A549 (cell line): ENCODE results near the gene FGFR2. TPM values are rescaled to one million over a fixed set of nuclear protein-coding genes. Genes with fewer than 3 reads are reported as not detected.
"Not testable (repeated sequence)": the region's sequence is repeated elsewhere in the genome, so short reads cannot be mapped to it uniquely, and the experiment has no call there.

Experiments used
- ATAC-seq, 2 experiments: fragments of 200-7000 bp in 1 of 2; fragments of >200 bp in 1 of 2; cut with Nextera tagmentation in 1 of 2; cut with Tn5 transposase in 1 of 2; 3 replicates each; pipeline versions ENCODE4 v1.8.0 to v1.9.1; 2018 to 2020; ENCODE audit warnings: mild to moderate bottlenecking in 1 of 2, moderate library complexity in 1 of 2
- CTCF ChIA-PET: fragments of 300-600 bp; sonication (Branson Sonifier 250); formaldehyde crosslinking; extraction: SDS; loops from one replicate; lab custom pipeline; 2021; ENCODE audit warnings: antibody characterized with exemption, inconsistent platforms; lab: Yijun Ruan, JAX
- POLR2A ChIA-PET: fragments of 350-600 bp; formaldehyde crosslinking; extraction: SDS; loops from one replicate; lab custom pipeline; 2021; ENCODE audit warnings: antibody characterized with exemption, inconsistent platforms; lab: Yijun Ruan, JAX
- DNase-seq, 2 experiments: peaks; one replicate each; pipeline versions ENCODE4 v3.0.0 to v3.0.0-alpha.2; 2011 to 2016; ENCODE audit warnings: low read depth in 1 of 2, low spot score in 1 of 2
- FAIRE-seq: peaks from 2 replicates; lab custom pipeline; 2011; peaks lifted over from hg19 to GRCh38; lab: Jason Lieb, UNC
- H3K27ac ChIP-seq, 2 experiments: fragments of >200 bp; sonication (Bioruptor Twin); formaldehyde crosslinking; 3 replicates each; pipeline ENCODE4 v1.5.1; 2016 to 2017
- H3K4me1 ChIP-seq: fragments of >200 bp; sonication (Bioruptor Twin); formaldehyde crosslinking; 3 replicates; pipeline ENCODE4 v1.6.1; 2016
- H3K4me2 ChIP-seq: fragments of >200 bp; sonication (Bioruptor Twin); formaldehyde crosslinking; 3 replicates; pipeline ENCODE4 v1.6.1; 2016
- H3K4me3 ChIP-seq: fragments of >200 bp; sonication (Bioruptor Twin); formaldehyde crosslinking; 3 replicates; pipeline ENCODE4 v1.5.1; 2016
- H3K9me3 ChIP-seq: fragments of >200 bp; sonication (Bioruptor Twin); formaldehyde crosslinking; 3 replicates; pipeline ENCODE4 v1.6.1; 2016
- BHLHE40 ChIP-seq: IDR thresholded peaks from 2 replicates; pipeline ENCODE4 v1.6.1; 2012; ENCODE audit warnings: low read depth, low read length, inconsistent platforms
- CHD2 ChIP-seq: fragments of 150-350 bp; IDR thresholded peaks from 2 replicates; pipeline ENCODE4 v1.6.1; 2014; ENCODE audit warnings: low read length; ENCODE audit not compliant: partially characterized antibody
- EHF ChIP-seq: fragments of 250-450 bp; sonication (Bioruptor Pico); IDR thresholded peaks from 2 replicates; pipeline ENCODE4 v1.5.0; 2020; ENCODE audit warnings: mild to moderate bottlenecking
- GATA3 ChIP-seq: IDR thresholded peaks from 2 replicates; pipeline ENCODE4 v1.6.1; 2012; ENCODE audit warnings: borderline replicate concordance
- HDAC2 ChIP-seq: fragments of 200-600 bp; sonication (generic); IDR thresholded peaks from 2 replicates; pipeline ENCODE4 v1.6.1; 2016
- HEYL ChIP-seq: fragments of 250-450 bp; sonication (Bioruptor Pico); IDR thresholded peaks from 2 replicates; pipeline ENCODE4 v1.8.0; 2021; ENCODE audit warnings: mild to moderate bottlenecking, moderate library complexity
- JUN ChIP-seq, 2 experiments: fragments of >200 bp; sonication (Bioruptor Twin); formaldehyde crosslinking; IDR thresholded peaks; 2 replicates in 1 of 2; 3 replicates in 1 of 2; pipeline ENCODE4 v1.6.1; 2016 to 2017
- MYC ChIP-seq: IDR thresholded peaks from 2 replicates; pipeline ENCODE4 v1.6.1; 2012; ENCODE audit warnings: mild to moderate bottlenecking, inconsistent platforms, low read length, improper control_type of control experiment, borderline replicate concordance
- POLR2A ChIP-seq: IDR thresholded peaks from 2 replicates; pipeline ENCODE4 v1.6.1; 2012; ENCODE audit warnings: mild to moderate bottlenecking, low read length
- RNF2 ChIP-seq: fragments of 200-600 bp; sonication (generic); IDR thresholded peaks from 2 replicates; pipeline ENCODE4 v1.6.1; 2016; ENCODE audit warnings: low read depth, mild to moderate bottlenecking, antibody characterized with exemption, moderate library complexity, borderline replicate concordance
- SMC3 ChIP-seq: fragments of >200 bp; sonication (Bioruptor Twin); formaldehyde crosslinking; IDR thresholded peaks from 3 replicates; pipeline ENCODE4 v1.6.1; 2018; ENCODE audit warnings: inconsistent platforms
- SREBF2 ChIP-seq: fragments of 450-650 bp; IDR thresholded peaks from 2 replicates; pipeline ENCODE4 v1.6.1; 2014; ENCODE audit warnings: mild to moderate bottlenecking, moderate library complexity
- TFCP2L1 ChIP-seq: fragments of 250-450 bp; sonication (Bioruptor Pico); IDR thresholded peaks from 2 replicates; pipeline ENCODE4 v1.5.0; 2021; ENCODE audit warnings: mild to moderate bottlenecking
- WGBS: methylation state at CpG from one replicate; pipeline ENCODE4 v1.1.6; 2017; ENCODE audit errors: missing lambda C conversion rate; 5-methylcytosine and 5-hydroxymethylcytosine counted together
- polyA plus RNA-seq, 4 experiments: library from polyadenylated mRNA; depleted of rRNA in 3 of 4; stranded (reverse); fragments of >200 nt; fragmentation: RNase III in 1 of 4; extraction: RNeasy Plus Mini Kit Qiagen cat#74134 plus additional on column Dnase treatment in 1 of 4; gene quantifications; 2 replicates in 3 of 4; 3 replicates in 1 of 4; pipeline ENCODE4 v1.2.3, GENCODE V29; 2011 to 2017
- TF ChIP-seq, protein P1 (sequence below): fragments of >200 bp; sonication (Bioruptor Twin); formaldehyde crosslinking; IDR thresholded peaks from 2 replicates; pipeline ENCODE4 v1.6.1; 2016
- TF ChIP-seq, protein P2 (sequence below): fragments of >200 bp; sonication (Bioruptor Twin); formaldehyde crosslinking; IDR thresholded peaks from 3 replicates; pipeline ENCODE4 v1.5.1; 2016

FGFR2 gene
- polyA plus RNA-seq, 2 of the 4 experiments (the other 2 are of a cell fraction), result 0.16 to 0.22 TPM

DNA sequence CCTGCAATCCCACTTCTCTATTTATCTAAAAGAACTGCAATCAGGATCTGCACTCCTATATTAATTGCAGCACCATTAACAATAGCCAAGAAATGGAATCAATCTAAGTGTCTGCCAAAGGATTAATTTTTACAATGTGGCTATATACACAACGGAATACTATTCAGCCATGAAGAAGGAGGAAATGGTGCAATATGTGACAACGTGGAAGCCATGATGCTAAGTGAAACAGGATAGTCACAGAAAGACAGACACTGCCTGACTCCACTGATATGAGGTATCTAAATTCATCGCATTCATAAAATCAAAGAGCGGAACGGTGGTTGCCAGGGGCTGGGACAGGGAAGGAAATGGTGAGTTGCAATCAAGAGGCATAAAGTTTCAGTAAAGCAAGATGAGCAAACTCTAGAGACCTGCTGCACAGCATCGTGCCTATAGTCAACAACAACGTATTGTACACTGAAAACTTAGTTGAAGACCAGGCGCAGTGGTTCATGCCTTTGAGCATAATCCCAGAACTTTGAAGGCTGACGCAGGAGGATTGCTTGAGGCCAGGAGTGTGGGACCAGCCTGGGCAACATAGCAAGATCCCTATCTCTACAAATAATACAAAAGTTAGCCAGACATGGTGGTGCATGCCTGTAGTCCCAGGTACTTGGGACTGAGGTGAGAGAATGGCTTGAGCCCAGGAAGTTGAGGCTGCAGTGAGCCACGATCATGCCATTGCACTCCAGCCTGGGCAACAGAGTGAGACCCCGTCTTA, 76.3 kb downstream of the FGFR2 start:
- no peak for ATAC-seq
- Histone ChIP-seq H3K9me3 (no peaks in the 10 kb centered on the region), H3K4me1 (no peaks in the 10 kb centered on the region), H3K4me3 (no peak overlapping the region), H3K4me2 (no peak overlapping the region), H3K27ac (no peak overlapping the region)
- 37% methylated on average over 11 of the region's 11 CpGs for whole genome bisulfite sequencing
- TF ChIP-seq SMC3, result no peak
- POLR2A ChIA-PET, result no interaction called here
- no peak for DNase-seq
- CTCF ChIA-PET, result interaction anchor here (0.6 kb wide), 1 partner anchor 87 kb away, joined by 3 read pairs; no protein-coding TSS in a partner anchor
- no peak for FAIRE-seq

DNA sequence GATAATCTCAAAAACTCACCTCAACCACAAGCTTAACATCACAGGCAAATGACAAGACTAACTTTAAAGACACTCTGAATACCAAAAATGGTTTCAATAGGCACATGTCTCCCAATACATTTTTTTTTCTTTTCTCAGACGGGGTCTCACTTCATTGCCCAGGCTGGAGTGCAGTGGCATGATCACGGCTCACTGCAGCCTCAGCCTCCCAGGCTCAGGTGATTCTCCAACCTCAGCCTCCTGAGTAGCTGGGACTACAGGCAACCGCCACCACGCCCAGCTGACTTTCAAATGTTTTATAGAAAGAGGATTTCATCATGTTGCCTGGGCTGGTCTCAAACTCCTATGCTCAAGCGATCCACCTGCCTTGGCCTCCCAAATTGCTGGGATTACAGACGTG, 77.7 kb downstream of the FGFR2 start:
- POLR2A ChIA-PET, H3K4me1 ChIP-seq, H3K27ac ChIP-seq, FAIRE-seq, DNase-seq, ATAC-seq, H3K9me3 ChIP-seq, H3K4me2 ChIP-seq, H3K4me3 ChIP-seq: not testable (repeated sequence)
- CTCF ChIA-PET, result interaction anchor here (0.8 kb wide), 1 partner anchor 214 kb away, joined by 3 read pairs; no protein-coding TSS in a partner anchor
- WGBS, result 56% methylated on average over 4 of the region's 6 CpGs

DNA sequence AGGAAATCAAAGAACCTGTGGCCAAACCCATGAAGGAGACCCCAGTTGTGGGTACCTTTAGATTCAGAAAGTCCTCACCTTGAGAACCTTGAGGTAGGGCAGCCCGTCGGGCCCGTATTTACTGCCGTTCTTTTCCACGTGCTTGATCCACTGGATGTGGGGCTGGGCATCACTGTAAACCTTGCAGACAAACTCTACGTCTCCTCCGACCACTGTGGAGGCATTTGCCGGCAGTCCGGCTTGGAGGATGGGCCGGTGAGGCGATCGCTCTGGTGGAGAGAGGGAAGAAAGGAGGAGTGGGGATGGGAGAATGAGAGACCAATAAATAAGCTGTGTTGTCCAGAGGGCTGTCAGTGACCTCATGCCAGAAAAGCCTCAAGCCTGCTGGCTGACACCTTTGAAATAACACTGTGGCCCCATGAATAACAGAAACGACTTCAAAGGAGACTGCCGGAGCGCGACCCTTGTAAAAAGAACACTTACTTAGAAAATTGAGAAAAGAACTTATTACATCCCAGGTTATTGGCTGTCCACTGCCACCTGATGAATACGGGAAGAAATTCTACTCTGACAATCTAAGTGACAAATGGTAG, 78.2 kb downstream of the FGFR2 start:
- no peak overlapping the region for H3K27ac ChIP-seq
- ChIA-PET CTCF (no interaction called here), POLR2A (no interaction called here)
- H3K4me1 ChIP-seq, result no peaks in the 10 kb centered on the region
- FAIRE-seq (no peak), ATAC-seq (no peak), DNase-seq (no peak)
- TF ChIP-seq EHF (CRISPR knock-in tag) (no peak), POLR2A (no peak), MYC (no peak), TFCP2L1 (CRISPR knock-in tag) (no peak), JUN (IDR thresholded peaks at IDR 0.05) (no peak), SREBF2 (no peak), BHLHE40 (no peak)
- TF ChIP-seq, protein P1, sequence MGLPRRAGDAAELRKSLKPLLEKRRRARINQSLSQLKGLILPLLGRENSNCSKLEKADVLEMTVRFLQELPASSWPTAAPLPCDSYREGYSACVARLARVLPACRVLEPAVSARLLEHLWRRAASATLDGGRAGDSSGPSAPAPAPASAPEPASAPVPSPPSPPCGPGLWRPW, result no peak
- H3K9me3 ChIP-seq, result no peaks in the 10 kb centered on the region
- H3K4me3 ChIP-seq, result no peak overlapping the region
- no peak overlapping the region for H3K4me2 ChIP-seq
- 46% methylated on average over 17 of the region's 17 CpGs for WGBS

DNA sequence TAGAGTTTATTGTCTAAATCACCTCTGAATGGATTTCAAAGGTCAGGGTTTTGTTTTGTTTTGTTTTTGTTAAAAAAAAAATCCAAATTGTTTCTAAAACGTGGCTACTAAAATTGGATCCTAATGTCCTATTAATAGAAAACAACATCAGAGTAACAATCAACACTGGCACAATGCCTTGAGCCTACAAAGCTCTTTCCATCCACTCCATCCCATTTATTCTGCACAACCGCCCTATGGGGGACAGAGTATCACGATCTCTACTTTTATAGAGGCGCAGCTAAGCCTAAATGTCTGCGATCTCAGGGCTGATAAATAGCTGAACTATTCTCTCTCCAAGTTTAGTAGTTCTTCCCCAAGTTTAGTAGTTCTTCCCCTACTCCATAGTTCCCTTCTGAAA, 78.8 kb downstream of the FGFR2 start:
- ChIA-PET POLR2A (no interaction called here), CTCF (no interaction called here)
- no peaks in the 10 kb centered on the region for H3K9me3 ChIP-seq
- DNase-seq, result no peak
- WGBS, result 11% methylated on average over 5 of the region's 5 CpGs
- no peak for ATAC-seq
- no peak for FAIRE-seq
- no peak overlapping the region for H3K4me2 ChIP-seq
- no peak overlapping the region for H3K27ac ChIP-seq
- TF ChIP-seq HDAC2 (no peak), GATA3 (no peak), CHD2 (no peak), RNF2 (no peak), HEYL (CRISPR knock-in tag) (no peak)
- TF ChIP-seq, protein P2, sequence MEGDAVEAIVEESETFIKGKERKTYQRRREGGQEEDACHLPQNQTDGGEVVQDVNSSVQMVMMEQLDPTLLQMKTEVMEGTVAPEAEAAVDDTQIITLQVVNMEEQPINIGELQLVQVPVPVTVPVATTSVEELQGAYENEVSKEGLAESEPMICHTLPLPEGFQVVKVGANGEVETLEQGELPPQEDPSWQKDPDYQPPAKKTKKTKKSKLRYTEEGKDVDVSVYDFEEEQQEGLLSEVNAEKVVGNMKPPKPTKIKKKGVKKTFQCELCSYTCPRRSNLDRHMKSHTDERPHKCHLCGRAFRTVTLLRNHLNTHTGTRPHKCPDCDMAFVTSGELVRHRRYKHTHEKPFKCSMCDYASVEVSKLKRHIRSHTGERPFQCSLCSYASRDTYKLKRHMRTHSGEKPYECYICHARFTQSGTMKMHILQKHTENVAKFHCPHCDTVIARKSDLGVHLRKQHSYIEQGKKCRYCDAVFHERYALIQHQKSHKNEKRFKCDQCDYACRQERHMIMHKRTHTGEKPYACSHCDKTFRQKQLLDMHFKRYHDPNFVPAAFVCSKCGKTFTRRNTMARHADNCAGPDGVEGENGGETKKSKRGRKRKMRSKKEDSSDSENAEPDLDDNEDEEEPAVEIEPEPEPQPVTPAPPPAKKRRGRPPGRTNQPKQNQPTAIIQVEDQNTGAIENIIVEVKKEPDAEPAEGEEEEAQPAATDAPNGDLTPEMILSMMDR, result no peak
- H3K4me1 ChIP-seq, result no peaks in the 10 kb centered on the region
- no peak overlapping the region for H3K4me3 ChIP-seq
